Epithelial cell of alveolus of lung (primary cell): ENCODE results near the gene ATAD3A. TPM values are rescaled to one million over a fixed set of nuclear protein-coding genes. Genes with fewer than 3 reads are reported as not detected.

ENCODE experiments used
- total RNA-seq: library from RNA; depleted of rRNA; stranded (reverse); fragments of >200 nt; gene quantifications from 2 replicates; pipeline ENCODE4 v1.2.1, GENCODE V29; 2015

The ATAD3A gene
- total RNA-seq, result 15.3 and 45.6 TPM in 2 replicates

GRCh38 chr1:1511533-1512285 is at the start of gene ATAD3A:
Gene ATAD3A, plus strand, starts transcription at chr1:1512162. Its CDS starts 107 bp downstream, at chr1:1512269.

GRCh38 chr1:1471389-1472052 is 40.4 kb upstream of the ATAD3A start, which contains the start of gene ATAD3B:
Gene ATAD3B, plus strand, starts transcription at chr1:1471765. Its CDS starts 120 bp downstream, at chr1:1471885.

GRCh38 chr1:1540090-1540817 is 28.3 kb downstream of the ATAD3A start, which contains the start of gene TMEM240:
Gene TMEM240, minus strand, starts transcription at chr1:1540624. Its CDS starts 278 bp downstream, at chr1:1540346.

GRCh38 chr1:1574721-1575537 is 63.0 kb downstream of the ATAD3A start, which contains the start of gene SSU72:
Gene SSU72, minus strand, starts transcription at chr1:1574863. Its CDS starts 306 bp downstream, at chr1:1574557.

Other genes starting within 250 kb of the ATAD3A start
- gene UBE2J2, start 238.3 kb upstream of the ATAD3A start, total RNA-seq, result 54.6 and 59.0 TPM in 2 replicates
- gene SCNN1D, start 231.7 kb upstream of the ATAD3A start, total RNA-seq, result 0.13 and 1.9 TPM in 2 replicates
- 18.0 and 42.2 TPM in 2 replicates for gene ACAP3, start 204.2 kb upstream of the ATAD3A start, total RNA-seq
- 22.8 and 29.1 TPM in 2 replicates for gene PUSL1, start 203.6 kb upstream of the ATAD3A start, total RNA-seq
- gene INTS11, start 187.5 kb upstream of the ATAD3A start, total RNA-seq, result 66.5 and 80.2 TPM in 2 replicates
- 19.5 and 24.6 TPM in 2 replicates for gene CPTP, start 187.4 kb upstream of the ATAD3A start, total RNA-seq
- gene TAS1R3, start 180.9 kb upstream of the ATAD3A start, total RNA-seq, result under 0.01 and 0.26 TPM in 2 replicates
- 40.4 and 50.7 TPM in 2 replicates for gene DVL1, start 162.7 kb upstream of the ATAD3A start, total RNA-seq
- 281 and 666 TPM in 2 replicates for gene MXRA8, start 153.6 kb upstream of the ATAD3A start, total RNA-seq
- gene AURKAIP1, start 137.0 kb upstream of the ATAD3A start, total RNA-seq, result 119 and 199 TPM in 2 replicates
- 28.2 and 115 TPM in 2 replicates for gene CCNL2, start 112.8 kb upstream of the ATAD3A start, total RNA-seq
- gene MRPL20, start 104.9 kb upstream of the ATAD3A start, total RNA-seq, result 120 and 138 TPM in 2 replicates
- 3.1 and 4.1 TPM in 2 replicates for gene ANKRD65, start 90.9 kb upstream of the ATAD3A start, total RNA-seq
- gene VWA1, start 76.5 kb upstream of the ATAD3A start, total RNA-seq, result 30.5 and 35.1 TPM in 2 replicates
- 0.13 TPM in 1 of 2 replicates, not detected in the other for gene ATAD3C, start 62.5 kb upstream of the ATAD3A start, total RNA-seq
- 11.4 and 20.0 TPM in 2 replicates for gene ATAD3B, start 40.4 kb upstream of the ATAD3A start, total RNA-seq
- gene TMEM240, start 28.5 kb downstream of the ATAD3A start, total RNA-seq, result 4.4 and 10.3 TPM in 2 replicates
- gene SSU72, start 62.7 kb downstream of the ATAD3A start, total RNA-seq, result 107 and 127 TPM in 2 replicates
- gene FNDC10, start 88.0 kb downstream of the ATAD3A start, total RNA-seq, result 5.6 and 6.3 TPM in 2 replicates
- 21.3 and 43.8 TPM in 2 replicates for gene MIB2, start 103.3 kb downstream of the ATAD3A start, total RNA-seq
- 9.3 and 90.0 TPM in 2 replicates for gene MMP23B, start 120.0 kb downstream of the ATAD3A start, total RNA-seq
- gene CDK11B, start 146.8 kb downstream of the ATAD3A start, total RNA-seq, result 9.6 and 14.5 TPM in 2 replicates
- 34.1 and 59.7 TPM in 2 replicates for gene SLC35E2B, start 180.6 kb downstream of the ATAD3A start, total RNA-seq
- gene CDK11A, start 212.2 kb downstream of the ATAD3A start, total RNA-seq, result 5.2 and 17.6 TPM in 2 replicates